Right lobe of liver (tissue), 4 donors: ENCODE data around the gene LMO4.

ENCODE experiments used
- POLR2A ChIP-seq: fragments of 450-650 bp; IDR thresholded peaks from one replicate; pipeline ENCODE4 v1.6.1; 2017; ENCODE audit warnings: antibody characterized with exemption, mild to moderate bottlenecking
- TF ChIP-seq, protein P1 (sequence below), 4 donors: fragments of 200-600 bp in 3 of 4; fragments of 450-650 bp in 1 of 4; IDR thresholded peaks; one replicate each; pipeline versions ENCODE4 v1.5.1 to v1.8.0; 2016 to 2022; ENCODE audit warnings: antibody characterized with exemption in 4 of 4, mild to moderate bottlenecking in 2 of 4
- donor health status: DM: no; HTN: no; CAD: no.
- donor health status: DM: no; HTN: no; CAD: no.
- donor health status: DM: no; HTN: yes; CAD: no.

DNA sequence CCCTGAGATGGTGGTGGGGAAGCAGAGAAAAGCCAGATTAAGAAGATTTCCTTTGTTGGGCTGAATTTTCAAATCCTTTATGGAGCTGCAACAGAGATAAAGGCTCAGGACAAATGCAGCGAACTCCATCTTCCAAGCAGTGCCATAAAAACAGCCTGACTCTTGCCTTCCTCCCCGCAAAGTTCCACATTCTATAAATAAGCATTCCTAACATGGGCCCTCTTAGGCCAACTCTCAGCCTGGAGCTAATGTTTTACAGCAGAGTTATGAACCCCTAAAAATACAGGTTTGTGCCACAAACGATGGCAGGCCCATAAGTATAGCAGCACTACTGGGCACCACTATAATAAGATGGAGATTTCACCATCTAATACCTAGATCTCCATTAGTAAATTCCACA is 27.2 kb downstream of the LMO4 start:
- TF ChIP-seq, protein P1, sequence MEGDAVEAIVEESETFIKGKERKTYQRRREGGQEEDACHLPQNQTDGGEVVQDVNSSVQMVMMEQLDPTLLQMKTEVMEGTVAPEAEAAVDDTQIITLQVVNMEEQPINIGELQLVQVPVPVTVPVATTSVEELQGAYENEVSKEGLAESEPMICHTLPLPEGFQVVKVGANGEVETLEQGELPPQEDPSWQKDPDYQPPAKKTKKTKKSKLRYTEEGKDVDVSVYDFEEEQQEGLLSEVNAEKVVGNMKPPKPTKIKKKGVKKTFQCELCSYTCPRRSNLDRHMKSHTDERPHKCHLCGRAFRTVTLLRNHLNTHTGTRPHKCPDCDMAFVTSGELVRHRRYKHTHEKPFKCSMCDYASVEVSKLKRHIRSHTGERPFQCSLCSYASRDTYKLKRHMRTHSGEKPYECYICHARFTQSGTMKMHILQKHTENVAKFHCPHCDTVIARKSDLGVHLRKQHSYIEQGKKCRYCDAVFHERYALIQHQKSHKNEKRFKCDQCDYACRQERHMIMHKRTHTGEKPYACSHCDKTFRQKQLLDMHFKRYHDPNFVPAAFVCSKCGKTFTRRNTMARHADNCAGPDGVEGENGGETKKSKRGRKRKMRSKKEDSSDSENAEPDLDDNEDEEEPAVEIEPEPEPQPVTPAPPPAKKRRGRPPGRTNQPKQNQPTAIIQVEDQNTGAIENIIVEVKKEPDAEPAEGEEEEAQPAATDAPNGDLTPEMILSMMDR (IDR thresholded peaks at IDR 0.05) = no peak
- no peak for TF ChIP-seq POLR2A
